ENCODE results near the gene DAPK1. TPM values are rescaled to one million over a fixed set of nuclear protein-coding genes. Genes with fewer than 3 reads are reported as not detected.

Gene DAPK1
- total RNA-seq, 2 experiments from 2014 or later, result 1.2 to 6.8 TPM

GRCh38 chr9:87685441-87685840, 187.8 kb downstream of the DAPK1 start:
- H3K4me3 Mint-ChIP-seq, result no peak overlapping the region
- CTCF ChIA-PET, result no interaction called here
- H3K27me3 Mint-ChIP-seq, result no peaks in the 10 kb centered on the region

GRCh38 chr9:87685871-87686519, 188.3 kb downstream of the DAPK1 start:
- Mint-ChIP-seq H3K4me3 (no peak overlapping the region), H3K4me1 (peaks cover 2% of the 10 kb centered on the region), H3K36me3 (no peaks in the 10 kb centered on the region), H3K27me3 (peaks cover 4% of the 10 kb centered on the region), H3K9me3 (ENCODE audit: low read depth) (no peaks in the 10 kb centered on the region), H3K27ac (no peak overlapping the region)
- CTCF ChIA-PET, result no interaction called here
- no peak for ATAC-seq
- no peak for DNase-seq

More at GRCh38 chr9:87685441-87685840, 187.8 kb downstream of the DAPK1 start:
- DNase-seq (no peak), ATAC-seq (no peak)
- Mint-ChIP-seq H3K9me3 (ENCODE audit: low read depth) (no peaks in the 10 kb centered on the region), H3K4me1 (peaks cover 2% of the 10 kb centered on the region), H3K36me3 (no peaks in the 10 kb centered on the region), H3K27ac (no peak overlapping the region)

GRCh38 chr9:87686520-87687090, 188.9 kb downstream of the DAPK1 start:
- Mint-ChIP-seq H3K9me3 (ENCODE audit: low read depth) (no peaks in the 10 kb centered on the region), H3K4me1 (peaks cover 2% of the 10 kb centered on the region), H3K27ac (no peak overlapping the region), H3K36me3 (no peaks in the 10 kb centered on the region), H3K27me3 (peaks cover 9% of the 10 kb centered on the region), H3K4me3 (no peak overlapping the region)
- DNase-seq (no peak), ATAC-seq (no peak)
- CTCF ChIA-PET, result no interaction called here

GRCh38 chr9:87687207-87687606, 189.5 kb downstream of the DAPK1 start:
- Mint-ChIP-seq H3K36me3 (no peaks in the 10 kb centered on the region), H3K27ac (no peak overlapping the region), H3K4me3 (no peak overlapping the region), H3K4me1 (peaks cover 2% of the 10 kb centered on the region), H3K27me3 (peaks cover 11% of the 10 kb centered on the region), H3K9me3 (ENCODE audit: low read depth) (no peaks in the 10 kb centered on the region)
- CTCF ChIA-PET, result no interaction called here
- DNase-seq (no peak), ATAC-seq (no peak)

GRCh38 chr9:87694236-87694755, 196.6 kb downstream of the DAPK1 start:
- Mint-ChIP-seq H3K4me3 (no peak overlapping the region), H3K36me3 (no peaks in the 10 kb centered on the region), H3K27me3 (peaks cover 11% of the 10 kb centered on the region), H3K9me3 (ENCODE audit: low read depth) (peaks cover 6% of the 10 kb centered on the region), H3K27ac (no peak overlapping the region), H3K4me1 (no peaks in the 10 kb centered on the region)
- CTCF ChIA-PET, result interaction anchor here (1.3 kb wide), 1 partner anchor 118 kb away, joined by 3 read pairs; no protein-coding TSS in a partner anchor
- DNase-seq (no peak), ATAC-seq (no peak)

- Mint-ChIP-seq H3K27me3 (peaks cover 14% of the 10 kb centered on the region), H3K27ac (no peak overlapping the region), H3K9me3 (ENCODE audit: low read depth) (peaks cover 6% of the 10 kb centered on the region), H3K36me3 (no peaks in the 10 kb centered on the region), H3K4me1 (no peaks in the 10 kb centered on the region), H3K4me3 (no peak overlapping the region)
- ATAC-seq (no peak), DNase-seq (no peak)
- CTCF ChIA-PET, result interaction anchor here (1.3 kb wide), 1 partner anchor 117 kb away, joined by 3 read pairs; no protein-coding TSS in a partner anchor
These were observed 197.9 kb downstream of the DAPK1 start for GRCh38 chr9:87695523-87695922.

GRCh38 chr9:87696641-87697040, 199.0 kb downstream of the DAPK1 start:
- DNase-seq (no peak), ATAC-seq (no peak)
- H3K27me3 Mint-ChIP-seq, result peaks cover 5% of the 10 kb centered on the region
- H3K9me3 Mint-ChIP-seq (ENCODE audit: low read depth), result peaks cover 6% of the 10 kb centered on the region
- no peaks in the 10 kb centered on the region for H3K4me1 Mint-ChIP-seq
- no peak overlapping the region for H3K4me3 Mint-ChIP-seq
- no peak overlapping the region for H3K27ac Mint-ChIP-seq
- no peaks in the 10 kb centered on the region for H3K36me3 Mint-ChIP-seq
- CTCF ChIA-PET, result interaction anchor here (0.5 kb wide), 1 partner anchor 359 kb away, joined by 3 read pairs; no protein-coding TSS in a partner anchor

GRCh38 chr9:87698069-87698809, 200.6 kb downstream of the DAPK1 start:
- Mint-ChIP-seq H3K4me1 (no peaks in the 10 kb centered on the region), H3K36me3 (no peaks in the 10 kb centered on the region), H3K27ac (no peak overlapping the region), H3K27me3 (peaks cover 6% of the 10 kb centered on the region), H3K4me3 (no peak overlapping the region), H3K9me3 (ENCODE audit: low read depth) (peaks cover 2% of the 10 kb centered on the region)
- ATAC-seq, result no peak
- no peak for DNase-seq
- CTCF ChIA-PET, result no interaction called here

- Mint-ChIP-seq H3K36me3 (no peaks in the 10 kb centered on the region), H3K9me3 (ENCODE audit: low read depth) (no peaks in the 10 kb centered on the region), H3K27me3 (peaks cover 6% of the 10 kb centered on the region), H3K27ac (no peak overlapping the region), H3K4me3 (no peak overlapping the region), H3K4me1 (no peaks in the 10 kb centered on the region)
- DNase-seq (no peak), ATAC-seq (no peak)
- CTCF ChIA-PET, result no interaction called here
These were observed 202.2 kb downstream of the DAPK1 start for GRCh38 chr9:87699835-87700234.

- CTCF ChIA-PET, result no interaction called here
These were observed 203.8 kb downstream of the DAPK1 start for GRCh38 chr9:87701491-87701890.

GRCh38 chr9:87701931-87702421, 204.3 kb downstream of the DAPK1 start:
- ATAC-seq (no peak), DNase-seq (no peak)
- Mint-ChIP-seq H3K27ac (no peak overlapping the region), H3K4me3 (no peak overlapping the region), H3K9me3 (ENCODE audit: low read depth) (no peaks in the 10 kb centered on the region), H3K27me3 (peaks cover 10% of the 10 kb centered on the region), H3K36me3 (no peaks in the 10 kb centered on the region), H3K4me1 (no peaks in the 10 kb centered on the region)
- CTCF ChIA-PET, result no interaction called here

More at GRCh38 chr9:87701491-87701890, 203.8 kb downstream of the DAPK1 start:
- Mint-ChIP-seq H3K27me3 (peaks cover 10% of the 10 kb centered on the region), H3K4me1 (no peaks in the 10 kb centered on the region), H3K9me3 (ENCODE audit: low read depth) (no peaks in the 10 kb centered on the region), H3K36me3 (no peaks in the 10 kb centered on the region), H3K4me3 (no peak overlapping the region), H3K27ac (no peak overlapping the region)
- DNase-seq (no peak), ATAC-seq (no peak)

GRCh38 chr9:87702921-87703320, 205.3 kb downstream of the DAPK1 start:
- H3K27me3 Mint-ChIP-seq, result peaks cover 11% of the 10 kb centered on the region
- no peaks in the 10 kb centered on the region for H3K36me3 Mint-ChIP-seq
- ATAC-seq (no peak), DNase-seq (no peak)
- no peak overlapping the region for H3K27ac Mint-ChIP-seq
- CTCF ChIA-PET, result no interaction called here
- no peaks in the 10 kb centered on the region for H3K9me3 Mint-ChIP-seq (ENCODE audit: low read depth)
- H3K4me1 Mint-ChIP-seq, result peaks cover 2% of the 10 kb centered on the region
- no peak overlapping the region for H3K4me3 Mint-ChIP-seq

- H3K4me1 Mint-ChIP-seq, result peaks cover 8% of the 10 kb centered on the region
- no peaks in the 10 kb centered on the region for H3K9me3 Mint-ChIP-seq (ENCODE audit: low read depth)
- peaks cover 16% of the 10 kb centered on the region for H3K27me3 Mint-ChIP-seq
- H3K36me3 Mint-ChIP-seq, result no peaks in the 10 kb centered on the region
- DNase-seq (no peak), ATAC-seq (no peak)
- CTCF ChIA-PET, result no interaction called here
- no peak overlapping the region for H3K4me3 Mint-ChIP-seq
- H3K27ac Mint-ChIP-seq, result no peak overlapping the region
These were observed 206.1 kb downstream of the DAPK1 start for GRCh38 chr9:87703636-87704276.

Data from activated CD8-positive, alpha-beta memory T cell treated with anti-CD3 and anti-CD28 coated beads, Interleukin-2, amount 10 ng/mL, durations not matched to agents 7 days and 5 days (primary cell).